B cell (primary cell): ENCODE results near the gene CAPRIN2.

Experiments
- EZH2 ChIP-seq: IDR thresholded peaks from 2 replicates; pipeline ENCODE4 v1.6.1; 2012; ENCODE audit warnings: borderline replicate concordance, low read depth, mild to moderate bottlenecking, moderate library complexity, low read length; ENCODE audit not compliant: insufficient read depth, poor library complexity, severe bottlenecking
- TF ChIP-seq, protein P1 (sequence below): fragments of 200-600 bp; IDR thresholded peaks from one replicate; pipeline ENCODE4 v1.8.0; 2022; ENCODE audit warnings: antibody characterized with exemption, mild to moderate bottlenecking

DNA sequence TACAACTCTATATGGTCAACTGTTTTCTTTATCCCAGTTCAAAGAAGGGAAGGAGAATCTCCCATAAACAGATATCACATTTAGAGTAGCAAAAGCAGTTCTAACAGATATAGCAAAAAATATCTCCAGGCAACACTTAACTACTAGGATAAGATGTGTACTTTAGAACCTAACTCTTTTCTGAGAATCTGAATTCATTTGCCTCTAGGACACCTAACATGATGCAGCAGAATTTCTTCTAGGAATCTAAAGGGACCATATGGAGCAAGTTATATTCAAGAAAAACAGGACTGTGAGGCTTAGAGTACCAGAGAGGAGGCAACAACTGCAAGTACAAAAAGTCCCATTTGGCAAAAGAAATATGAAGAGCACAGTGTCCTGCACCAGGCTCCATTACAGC lies 24.4 kb upstream of the CAPRIN2 start:
- TF ChIP-seq EZH2 = no peak
- TF ChIP-seq, protein P1, sequence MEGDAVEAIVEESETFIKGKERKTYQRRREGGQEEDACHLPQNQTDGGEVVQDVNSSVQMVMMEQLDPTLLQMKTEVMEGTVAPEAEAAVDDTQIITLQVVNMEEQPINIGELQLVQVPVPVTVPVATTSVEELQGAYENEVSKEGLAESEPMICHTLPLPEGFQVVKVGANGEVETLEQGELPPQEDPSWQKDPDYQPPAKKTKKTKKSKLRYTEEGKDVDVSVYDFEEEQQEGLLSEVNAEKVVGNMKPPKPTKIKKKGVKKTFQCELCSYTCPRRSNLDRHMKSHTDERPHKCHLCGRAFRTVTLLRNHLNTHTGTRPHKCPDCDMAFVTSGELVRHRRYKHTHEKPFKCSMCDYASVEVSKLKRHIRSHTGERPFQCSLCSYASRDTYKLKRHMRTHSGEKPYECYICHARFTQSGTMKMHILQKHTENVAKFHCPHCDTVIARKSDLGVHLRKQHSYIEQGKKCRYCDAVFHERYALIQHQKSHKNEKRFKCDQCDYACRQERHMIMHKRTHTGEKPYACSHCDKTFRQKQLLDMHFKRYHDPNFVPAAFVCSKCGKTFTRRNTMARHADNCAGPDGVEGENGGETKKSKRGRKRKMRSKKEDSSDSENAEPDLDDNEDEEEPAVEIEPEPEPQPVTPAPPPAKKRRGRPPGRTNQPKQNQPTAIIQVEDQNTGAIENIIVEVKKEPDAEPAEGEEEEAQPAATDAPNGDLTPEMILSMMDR = no peak
